H1 (cell line): ENCODE data around the gene MBNL3. TPM values are rescaled to one million over a fixed set of nuclear protein-coding genes. Genes with fewer than 3 reads are reported as not detected.

Experiments used
- CTCF ChIA-PET: fragments of 300-600 bp; sonication (Branson Sonifier 250); formaldehyde crosslinking; loops from one replicate; lab custom pipeline; 2021; ENCODE audit not compliant: partially characterized antibody; lab: Charles Lee
- POLR2A ChIA-PET: fragments of 300-600 bp; sonication (Branson Sonifier 250); formaldehyde crosslinking; loops from one replicate; lab custom pipeline; 2021; ENCODE audit warnings: inconsistent platforms; ENCODE audit not compliant: partially characterized antibody; lab: Charles Lee
- DNase-seq, 2 experiments: peaks; one replicate each; pipeline versions ENCODE4 v3.0.0 to v3.0.0-alpha.2; 2010 to 2022; ENCODE audit warnings: low spot score in 2 of 2, low read depth in 1 of 2, mixed read lengths in 1 of 2
- FAIRE-seq: peaks from 2 replicates; lab custom pipeline; 2011; peaks lifted over from hg19 to GRCh38; lab: Jason Lieb, UNC
- H2AFZ ChIP-seq: 2 replicates; pipeline ENCODE4 v1.8.1; 2012; ENCODE audit warnings: low read length, inconsistent platforms
- H2AK5ac ChIP-seq: 2 replicates; pipeline ENCODE4 v1.6.1; 2013; ENCODE audit warnings: low read depth, low read length
- H2BK120ac ChIP-seq: replicated peaks from 2 replicates; pipeline ENCODE3; 2013; ENCODE audit warnings: low read depth, low read length, inconsistent platforms
- H2BK12ac ChIP-seq: 2 replicates; pipeline ENCODE4 v1.6.1; 2013; ENCODE audit warnings: low read depth, low read length
- H2BK15ac ChIP-seq: 2 replicates; pipeline ENCODE4 v1.6.1; 2013; ENCODE audit warnings: low read length
- H2BK20ac ChIP-seq: 2 replicates; pipeline ENCODE4 v1.6.1; 2013; ENCODE audit warnings: low read length
- H2BK5ac ChIP-seq: 2 replicates; pipeline ENCODE4 v1.6.1; 2013; ENCODE audit warnings: low read depth, low read length
- H3K14ac ChIP-seq: 2 replicates; pipeline ENCODE4 v1.6.1; 2013; ENCODE audit warnings: inconsistent platforms; ENCODE audit not compliant: insufficient read length
- H3K18ac ChIP-seq: 2 replicates; pipeline ENCODE4 v1.6.1; 2013; ENCODE audit warnings: low read length; ENCODE audit errors: extremely low read depth
- H3K23ac ChIP-seq: 2 replicates; pipeline ENCODE4 v1.6.1; 2013; ENCODE audit warnings: inconsistent platforms; ENCODE audit not compliant: insufficient read length
- H3K23me2 ChIP-seq: 2 replicates; pipeline ENCODE4 v1.6.1; 2013; ENCODE audit warnings: low read depth, low read length
- H3K27ac ChIP-seq: 2 replicates; pipeline ENCODE4 v1.6.1; 2011; ENCODE audit warnings: low read depth, low read length, inconsistent platforms
- H3K27me3 ChIP-seq, 4 experiments: replicated peaks in 1 of 4; 1 replicate in 1 of 4; 2 replicates in 3 of 4; pipeline versions ENCODE4 v1.6.1 to v1.8.1; 2011 to 2013; ENCODE audit warnings: low read length in 3 of 4, mild to moderate bottlenecking in 3 of 4, inconsistent platforms in 2 of 4, mixed read lengths in 2 of 4, moderate library complexity in 1 of 4; ENCODE audit not compliant: control insufficient read depth in 3 of 4, insufficient read depth in 3 of 4; ENCODE audit errors: extremely low read depth in 1 of 4
- H3K36me3 ChIP-seq, 4 experiments: 2 replicates each; pipeline versions ENCODE4 v1.6.1 to v1.8.1; 2011 to 2013; ENCODE audit warnings: mild to moderate bottlenecking in 4 of 4, low read length in 3 of 4, moderate library complexity in 2 of 4, control low read depth in 1 of 4, inconsistent platforms in 1 of 4; ENCODE audit not compliant: insufficient read depth in 4 of 4, control insufficient read depth in 2 of 4
- H3K4ac ChIP-seq: replicated peaks from 2 replicates; pipeline ENCODE3; 2013; ENCODE audit warnings: low read length, low read depth, mixed read lengths, inconsistent platforms; ENCODE audit not compliant: insufficient read length
- H3K4me1 ChIP-seq, 4 experiments: replicated peaks in 1 of 4; 1 replicate in 1 of 4; 2 replicates in 3 of 4; pipeline versions ENCODE4 v1.6.1 to v1.8.1; 2011 to 2013; ENCODE audit warnings: low read length in 3 of 4, inconsistent platforms in 2 of 4, mixed read lengths in 1 of 4; ENCODE audit not compliant: insufficient read depth in 4 of 4, control insufficient read depth in 3 of 4
- H3K4me2 ChIP-seq, 2 experiments: 2 replicates each; pipeline versions ENCODE4 v1.6.1 to v1.8.1; 2011 to 2013; ENCODE audit warnings: low read depth in 2 of 2, low read length in 2 of 2, control low read depth in 1 of 2, inconsistent platforms in 1 of 2, mild to moderate bottlenecking in 1 of 2; ENCODE audit not compliant: insufficient read depth in 1 of 2
- H3K4me3 ChIP-seq, 4 experiments: fragments of 200-600, 300-600 bp in 1 of 4; sonication (generic), shearing (Covaris generic), sonication (Bioruptor Twin) in 1 of 4; 2 replicates each; pipeline versions ENCODE4 v1.5.1 to v1.8.1; 2011 to 2016; ENCODE audit warnings: low read length in 4 of 4, low read depth in 3 of 4, control low read depth in 2 of 4, inconsistent platforms in 2 of 4, mild to moderate bottlenecking in 2 of 4, mixed read lengths in 1 of 4, moderate library complexity in 1 of 4; ENCODE audit not compliant: insufficient read depth in 2 of 4; ENCODE audit errors: extremely low read depth in 1 of 4
- H3K56ac ChIP-seq: replicated peaks from 2 replicates; pipeline ENCODE3; 2013; ENCODE audit warnings: low read depth, mild to moderate bottlenecking, mixed read lengths, low read length, inconsistent platforms; ENCODE audit not compliant: insufficient read length
- H3K79me1 ChIP-seq: 2 replicates; pipeline ENCODE4 v1.6.1; 2013; ENCODE audit warnings: low read depth, low read length, control low read depth
- H3K79me2 ChIP-seq, 2 experiments: 2 replicates each; pipeline versions ENCODE4 v1.6.1 to v1.8.1; 2012 to 2013; ENCODE audit warnings: low read length in 2 of 2, mild to moderate bottlenecking in 2 of 2, inconsistent platforms in 1 of 2; ENCODE audit not compliant: insufficient read depth in 2 of 2, control insufficient read depth in 1 of 2
- H3K9ac ChIP-seq, 4 experiments: replicated peaks in 1 of 4; 1 replicate in 1 of 4; 2 replicates in 3 of 4; pipeline versions ENCODE4 v1.6.1 to v1.8.1; 2011 to 2013; ENCODE audit warnings: low read depth in 3 of 4, low read length in 3 of 4, control low read depth in 2 of 4, mild to moderate bottlenecking in 2 of 4, moderate library complexity in 2 of 4, inconsistent platforms in 1 of 4; ENCODE audit errors: extremely low read depth in 1 of 4
- H3K9me3 ChIP-seq, 2 experiments: 2 replicates each; pipeline versions ENCODE4 v1.6.1 to v1.8.1; 2012 to 2013; ENCODE audit warnings: mild to moderate bottlenecking in 2 of 2, moderate library complexity in 2 of 2, control low read depth in 1 of 2, inconsistent platforms in 1 of 2, low read depth in 1 of 2, low read length in 1 of 2, mixed read lengths in 1 of 2; ENCODE audit not compliant: insufficient read depth in 2 of 2
- H4K20me1 ChIP-seq, 2 experiments: replicated peaks in 1 of 2; 2 replicates each; pipeline versions ENCODE3 to v1.8.1; 2011 to 2013; ENCODE audit warnings: inconsistent platforms in 2 of 2, low read length in 2 of 2, mild to moderate bottlenecking in 1 of 2; ENCODE audit not compliant: insufficient read depth in 2 of 2, control insufficient read depth in 1 of 2
- H4K5ac ChIP-seq: 2 replicates; pipeline ENCODE4 v1.6.1; 2013; ENCODE audit warnings: low read length, low read depth, mixed read lengths, inconsistent platforms; ENCODE audit not compliant: insufficient read length
- H4K8ac ChIP-seq: 2 replicates; pipeline ENCODE4 v1.8.0; 2013; ENCODE audit warnings: mild to moderate bottlenecking, moderate library complexity, low read length, inconsistent platforms; ENCODE audit not compliant: insufficient read depth; ENCODE audit errors: extremely low read depth
- H4K91ac ChIP-seq: replicated peaks from 2 replicates; pipeline ENCODE3; 2013; ENCODE audit warnings: low read length, mixed read lengths, inconsistent platforms; ENCODE audit not compliant: insufficient read length
- CBX5 ChIP-seq: fragments of 300-800, 300-1000 bp; sonication (generic); IDR thresholded peaks from 2 replicates; pipeline ENCODE4 v1.7.1; 2016; ENCODE audit warnings: antibody characterized with exemption, low read length, low read depth
- SIN3A ChIP-seq, 2 experiments: IDR thresholded peaks in 1 of 2; conservative IDR thresholded peaks in 1 of 2; 2 replicates each; pipeline ENCODE4 v1.6.1; 2011 to 2012; ENCODE audit warnings: low read length in 2 of 2, improper control_type of control experiment in 1 of 2, low read depth in 1 of 2, mild to moderate bottlenecking in 1 of 2
- USF2 ChIP-seq: IDR thresholded peaks from 2 replicates; pipeline ENCODE4 v1.6.1; 2011; ENCODE audit warnings: low read length, improper control_type of control experiment
- whole genome bisulfite sequencing, 2 experiments: shearing (Covaris generic) in 1 of 2; methylation state at CpG; one replicate each; pipeline versions ENCODE4 v1.1.6 to v1.1.7; 2013 to 2015; ENCODE audit warnings: low lambda C conversion rate in 2 of 2, mixed read lengths in 2 of 2, inconsistent platforms in 1 of 2, low coverage in 1 of 2, missing lambda C conversion rate in 1 of 2; ENCODE audit not compliant: insufficient replicate concordance in 2 of 2, insufficient coverage in 1 of 2, insufficient read length in 1 of 2; ENCODE audit errors: extremely low coverage in 1 of 2, missing lambda C conversion rate in 1 of 2; 5-methylcytosine and 5-hydroxymethylcytosine counted together
- polyA plus RNA-seq, 7 experiments: library from polyadenylated mRNA; depleted of rRNA in 3 of 7; stranded (reverse) in 5 of 7; unstranded in 2 of 7; fragments of >200 nt in 5 of 7; fragments of 200-250 nt in 2 of 7; gene quantifications; 1 replicate in 5 of 7; 2 replicates in 1 of 7; 4 replicates in 1 of 7; pipeline versions ENCODE4 v1.2.1 to v1.2.3, GENCODE V29; 2011 to 2013; ENCODE audit warnings: missing spikeins in 2 of 7, mixed read lengths in 2 of 7
- total RNA-seq: library from RNA; stranded (reverse); fragmentation: NEBNext Ultra II Directional; extraction: Animal tissue kit (Norgen Biotek cat#: 25700); gene quantifications from 2 replicates; pipeline ENCODE4 v1.2.1, GENCODE V29; 2021

Gene MBNL3
- total and polyA plus RNA-seq, 2 of the 8 experiments (the other 6 are each of a cell fraction or from before 2014, with no cell fraction given), result 3.5 to 4.3 TPM

- Histone ChIP-seq H4K91ac (no peak overlapping the region), H3K79me1 (no peaks in the 10 kb centered on the region), H3K4me3 (no peak overlapping the region), H3K27ac (no peak overlapping the region), H3K9me3 (no peaks in the 10 kb centered on the region), H4K20me1 (no peaks in the 10 kb centered on the region), H3K4me1 (no peaks in the 10 kb centered on the region; a peak in 1 of 7 replicates), H3K23ac (no peak overlapping the region), H3K4me2 (no peak overlapping the region), H2AK5ac (no peak overlapping the region), H3K79me2 (no peaks in the 10 kb centered on the region), H2BK15ac (no peak overlapping the region), H3K23me2 (no peaks in the 10 kb centered on the region), H2AFZ (no peak overlapping the region), H2BK120ac (no peak overlapping the region), H3K36me3 (no peaks in the 10 kb centered on the region), H2BK5ac (no peak overlapping the region), H3K14ac (no peak overlapping the region), H3K4ac (no peak overlapping the region), H4K8ac (no peak overlapping the region), H2BK20ac (no peak overlapping the region), H3K27me3 (no peaks in the 10 kb centered on the region), H3K9ac (no peak overlapping the region), H4K5ac (no peak overlapping the region), H3K56ac (no peak overlapping the region), H3K18ac (no peak overlapping the region), H2BK12ac (no peak overlapping the region)
- TF ChIP-seq SIN3A (conservative IDR thresholded peaks at IDR 0.05 in 1 of 2, IDR thresholded peaks at IDR 0.05 in 1 of 2; ENCODE audit: low read depth in 1 of 2, low read length in 2 of 2) (no peak), CBX5 (no peak), USF2 (no peak)
- 87% methylated on average over 3 of the region's 3 CpGs; no CpG with 5 or more reads in 1 of the 2 experiments for WGBS, 2 experiments
- FAIRE-seq, result no peak
- no peak for DNase-seq
- POLR2A ChIA-PET, result no interaction called here
- CTCF ChIA-PET, result no interaction called here
These were observed 21.8 kb downstream of the MBNL3 start for GRCh38 chrX:132467026-132467425.
